OCI-LY1 (cell line): ENCODE measurements around the gene POLR1A.

Experiments used
- H2AFZ ChIP-seq: fragments of 200-600 bp; sonication (generic), shearing (Covaris generic); 2 replicates; pipeline ENCODE4 v1.6.0; 2014; ENCODE audit warnings: antibody characterized with exemption, mild to moderate bottlenecking, low read length
- H3F3A ChIP-seq: fragments of 200-600 bp; sonication (generic), shearing (Covaris generic); 2 replicates; pipeline ENCODE4 v1.6.0; 2014; ENCODE audit warnings: mild to moderate bottlenecking, antibody characterized with exemption, low read length, moderate library complexity; ENCODE audit not compliant: insufficient read depth
- H3K27ac ChIP-seq: fragments of 200-600 bp; sonication (generic); 2 replicates; pipeline ENCODE4 v1.5.1; 2014; ENCODE audit warnings: low read length, mixed run types, mild to moderate bottlenecking, low read depth; ENCODE audit not compliant: poor library complexity, severe bottlenecking
- H3K27me3 ChIP-seq: fragments of 200-600 bp; sonication (generic); 2 replicates; pipeline ENCODE4 v1.6.0; 2014; ENCODE audit warnings: antibody characterized with exemption, mild to moderate bottlenecking, low read length, moderate library complexity; ENCODE audit not compliant: insufficient read depth
- H3K36me3 ChIP-seq: fragments of 200-600 bp; sonication (generic); 2 replicates; pipeline ENCODE4 v1.6.1; 2014; ENCODE audit warnings: mild to moderate bottlenecking, antibody characterized with exemption, low read length, moderate library complexity, mixed read lengths; ENCODE audit not compliant: insufficient read depth
- H3K4me1 ChIP-seq: fragments of 200-600 bp; sonication (generic); 2 replicates; pipeline ENCODE4 v1.5.1; 2014; ENCODE audit warnings: mild to moderate bottlenecking, low read length, moderate library complexity; ENCODE audit not compliant: insufficient read depth, severe bottlenecking
- H3K4me2 ChIP-seq: fragments of 200-600 bp; sonication (generic), shearing (Covaris generic); 2 replicates; pipeline ENCODE4 v1.6.1; 2014; ENCODE audit warnings: low read length
- H3K4me3 ChIP-seq: fragments of 200-600 bp; sonication (generic); 2 replicates; pipeline ENCODE4 v1.5.1; 2014; ENCODE audit warnings: low read length, low read depth, mild to moderate bottlenecking, mixed read lengths; ENCODE audit not compliant: poor library complexity, severe bottlenecking
- H3K79me2 ChIP-seq: fragments of 200-600 bp; shearing (Covaris generic); 2 replicates; pipeline ENCODE4 v1.6.1; 2016; ENCODE audit warnings: mixed run types, low read length, mixed read lengths; ENCODE audit not compliant: insufficient read depth
- H3K9ac ChIP-seq: fragments of 200-600 bp; sonication (generic), shearing (Covaris generic); 2 replicates; pipeline ENCODE4 v1.6.1; 2014; ENCODE audit warnings: mild to moderate bottlenecking, low read length, mixed read lengths
- H3K9me2 ChIP-seq: fragments of 200-600 bp; sonication (generic), shearing (Covaris generic); 2 replicates; pipeline ENCODE4 v1.6.1; 2014; ENCODE audit warnings: low read depth, mild to moderate bottlenecking, low read length, mixed read lengths
- H3K9me3 ChIP-seq: fragments of 200-600 bp; shearing (Covaris generic); 2 replicates; pipeline ENCODE4 v1.6.1; 2014; ENCODE audit warnings: low read length, mixed read lengths
- H4K20me1 ChIP-seq: fragments of 200-600 bp; sonication (generic), shearing (Covaris generic); 2 replicates; pipeline ENCODE4 v1.6.0; 2016; ENCODE audit warnings: mild to moderate bottlenecking, low read length; ENCODE audit not compliant: insufficient read depth
- CTCF ChIP-seq: fragments of 200-600 bp; sonication (generic), shearing (Covaris generic); IDR thresholded peaks from 2 replicates; pipeline ENCODE4 v1.5.1; 2017; ENCODE audit warnings: mild to moderate bottlenecking, antibody characterized with exemption, low read length, moderate library complexity, mixed read lengths
- EZH2 ChIP-seq: fragments of 200-600 bp; sonication (generic), shearing (Covaris generic); IDR thresholded peaks from 2 replicates; pipeline ENCODE4 v1.8.0; 2017; ENCODE audit warnings: borderline replicate concordance, mixed run types, mild to moderate bottlenecking, antibody characterized with exemption, low read length, moderate library complexity, mixed read lengths

Gene POLR1A

GRCh38 chr2:86136141-86136540, 30.5 kb upstream of the POLR1A start:
- H3K36me3 ChIP-seq = peaks cover 99% of the 10 kb centered on the region
- H3K9me3 ChIP-seq = no peaks in the 10 kb centered on the region

DNA sequence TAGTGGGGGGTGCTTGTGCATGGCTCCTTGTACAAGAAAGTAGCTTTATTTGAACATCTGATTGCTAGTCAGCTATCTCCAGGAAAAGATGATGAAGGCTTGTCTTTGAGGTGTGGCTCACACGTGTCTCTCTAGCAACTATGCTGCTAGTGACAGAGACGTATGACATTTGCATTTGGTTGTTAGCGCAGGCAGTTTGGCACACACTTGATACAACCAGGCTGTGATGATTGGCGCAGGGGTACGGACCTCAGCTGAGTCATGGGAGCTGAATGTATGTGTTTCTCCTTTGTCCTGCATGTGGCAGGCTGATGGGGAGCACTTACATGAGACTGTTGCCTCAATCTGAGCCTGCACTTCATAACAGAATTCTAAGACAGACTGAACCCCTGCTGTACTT, 30.0 kb upstream of the POLR1A start:
- H3K36me3 ChIP-seq = peaks cover 99% of the 10 kb centered on the region
- TF ChIP-seq CTCF (no peak), EZH2 (no peak)

More at GRCh38 chr2:86136141-86136540, 30.5 kb upstream of the POLR1A start:
- H3K4me3 ChIP-seq = no peak overlapping the region
- H3K4me2 ChIP-seq = no peak overlapping the region
- H3K4me1 ChIP-seq = no peaks in the 10 kb centered on the region
- no peaks in the 10 kb centered on the region for H3F3A ChIP-seq
- H4K20me1 ChIP-seq = no peaks in the 10 kb centered on the region
- no peaks in the 10 kb centered on the region for H3K79me2 ChIP-seq
- no peak overlapping the region for H3K9ac ChIP-seq
- no peaks in the 10 kb centered on the region for H3K9me2 ChIP-seq
- no peaks in the 10 kb centered on the region for H3K27me3 ChIP-seq
- TF ChIP-seq CTCF = no peak
- no peak overlapping the region for H2AFZ ChIP-seq
- no peak overlapping the region for H3K27ac ChIP-seq

GRCh38 chr2:86134709-86135108, 29.0 kb upstream of the POLR1A start:
- Histone ChIP-seq H4K20me1 (no peaks in the 10 kb centered on the region), H2AFZ (no peak overlapping the region), H3K27ac (no peak overlapping the region), H3K4me3 (no peak overlapping the region), H3K9me3 (no peaks in the 10 kb centered on the region), H3F3A (no peaks in the 10 kb centered on the region), H3K36me3 (peaks cover 99% of the 10 kb centered on the region), H3K4me2 (no peak overlapping the region), H3K79me2 (no peaks in the 10 kb centered on the region), H3K9me2 (no peaks in the 10 kb centered on the region), H3K27me3 (no peaks in the 10 kb centered on the region), H3K9ac (no peak overlapping the region), H3K4me1 (no peaks in the 10 kb centered on the region)
- TF ChIP-seq CTCF (no peak), EZH2 (no peak)

More for the DNA sequence above, 30.0 kb upstream of the POLR1A start:
- no peak overlapping the region for H3K27ac ChIP-seq
- H4K20me1 ChIP-seq = no peaks in the 10 kb centered on the region
- H3K4me1 ChIP-seq = no peaks in the 10 kb centered on the region
- H3K79me2 ChIP-seq = no peaks in the 10 kb centered on the region
- no peak overlapping the region for H3K9ac ChIP-seq
- H3F3A ChIP-seq = no peaks in the 10 kb centered on the region
- H3K4me3 ChIP-seq = no peak overlapping the region
- H2AFZ ChIP-seq = no peak overlapping the region
- no peaks in the 10 kb centered on the region for H3K27me3 ChIP-seq
- H3K9me2 ChIP-seq = no peaks in the 10 kb centered on the region
- no peaks in the 10 kb centered on the region for H3K9me3 ChIP-seq
- no peak overlapping the region for H3K4me2 ChIP-seq
